Neural cell (in vitro differentiated cells): ENCODE results near the gene SH3PXD2A.

Experiments
- EP300 ChIP-seq: fragments of 450-650 bp; conservative IDR thresholded peaks from 2 replicates; pipeline ENCODE4 v1.6.1; 2014; ENCODE audit warnings: antibody characterized with exemption, mild to moderate bottlenecking, moderate library complexity; ENCODE audit not compliant: poor library complexity, severe bottlenecking
- EZH2 ChIP-seq: fragments of 200-600, 300-800 bp; shearing (Covaris generic), sonication (generic); IDR thresholded peaks from 2 replicates; pipeline ENCODE4 v1.6.1; 2014; ENCODE audit warnings: antibody characterized with exemption, low read length, borderline replicate concordance, mild to moderate bottlenecking; ENCODE audit not compliant: insufficient read depth, poor library complexity, severe bottlenecking
- MXI1 ChIP-seq: fragments of 450-650 bp; conservative IDR thresholded peaks from 2 replicates; pipeline ENCODE4 v1.6.1; 2014; ENCODE audit warnings: antibody characterized with exemption, mild to moderate bottlenecking; ENCODE audit not compliant: poor library complexity, severe bottlenecking
- POLR2AphosphoS5 ChIP-seq: IDR thresholded peaks from 2 replicates; pipeline ENCODE4 v1.6.1; 2012
- REST ChIP-seq: IDR thresholded peaks from 2 replicates; pipeline ENCODE4 v1.6.1; 2012; ENCODE audit warnings: borderline replicate concordance
- SMC3 ChIP-seq: fragments of 450-650 bp; conservative IDR thresholded peaks from 2 replicates; pipeline ENCODE4 v1.6.1; 2014; ENCODE audit warnings: antibody characterized with exemption, mild to moderate bottlenecking, moderate library complexity; ENCODE audit not compliant: poor library complexity
- TAF1 ChIP-seq: IDR thresholded peaks from 2 replicates; pipeline ENCODE4 v1.6.1; 2012; ENCODE audit warnings: low read depth
- TF ChIP-seq, protein P1 (sequence below): fragments of 450-650 bp; IDR thresholded peaks from 2 replicates; pipeline ENCODE4 v1.5.1; 2014; ENCODE audit warnings: antibody characterized with exemption, mild to moderate bottlenecking, moderate library complexity; ENCODE audit not compliant: poor library complexity, severe bottlenecking

GRCh38 chr10:103552856-103553742 lies 302.3 kb downstream of the SH3PXD2A start:
- TF ChIP-seq, protein P1, sequence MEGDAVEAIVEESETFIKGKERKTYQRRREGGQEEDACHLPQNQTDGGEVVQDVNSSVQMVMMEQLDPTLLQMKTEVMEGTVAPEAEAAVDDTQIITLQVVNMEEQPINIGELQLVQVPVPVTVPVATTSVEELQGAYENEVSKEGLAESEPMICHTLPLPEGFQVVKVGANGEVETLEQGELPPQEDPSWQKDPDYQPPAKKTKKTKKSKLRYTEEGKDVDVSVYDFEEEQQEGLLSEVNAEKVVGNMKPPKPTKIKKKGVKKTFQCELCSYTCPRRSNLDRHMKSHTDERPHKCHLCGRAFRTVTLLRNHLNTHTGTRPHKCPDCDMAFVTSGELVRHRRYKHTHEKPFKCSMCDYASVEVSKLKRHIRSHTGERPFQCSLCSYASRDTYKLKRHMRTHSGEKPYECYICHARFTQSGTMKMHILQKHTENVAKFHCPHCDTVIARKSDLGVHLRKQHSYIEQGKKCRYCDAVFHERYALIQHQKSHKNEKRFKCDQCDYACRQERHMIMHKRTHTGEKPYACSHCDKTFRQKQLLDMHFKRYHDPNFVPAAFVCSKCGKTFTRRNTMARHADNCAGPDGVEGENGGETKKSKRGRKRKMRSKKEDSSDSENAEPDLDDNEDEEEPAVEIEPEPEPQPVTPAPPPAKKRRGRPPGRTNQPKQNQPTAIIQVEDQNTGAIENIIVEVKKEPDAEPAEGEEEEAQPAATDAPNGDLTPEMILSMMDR, result no peak
- TF ChIP-seq POLR2AphosphoS5 (no peak), SMC3 (no peak), REST (no peak), EZH2 (no peak), MXI1 (no peak), EP300 (no peak), TAF1 (no peak)
